Glomerular visceral epithelial cell (primary cell): ENCODE measurements around the gene TAF1.
A peak's percentile ranks its signal among the peaks of the same experiment; 100 is the strongest.
"Not testable (repeated sequence)": the region's sequence is repeated elsewhere in the genome, so short reads cannot be mapped to it uniquely, and the experiment has no call there.

Experiments used
- DNase-seq: peaks from one replicate; pipeline ENCODE4 v3.0.0-alpha.2; 2016; ENCODE audit errors: extremely low spot score

Gene TAF1

GRCh38 chrX:71365875-71366673, at the start of gene TAF1:
TAF1 (plus strand) TSS chrX:71366357; CDS start chrX:71366375, 18 bp downstream.
- peak; percentile 96 for DNase-seq

GRCh38 chrX:71316959-71317358, 49.2 kb upstream of the TAF1 start:
- not testable (repeated sequence) for DNase-seq

DNA sequence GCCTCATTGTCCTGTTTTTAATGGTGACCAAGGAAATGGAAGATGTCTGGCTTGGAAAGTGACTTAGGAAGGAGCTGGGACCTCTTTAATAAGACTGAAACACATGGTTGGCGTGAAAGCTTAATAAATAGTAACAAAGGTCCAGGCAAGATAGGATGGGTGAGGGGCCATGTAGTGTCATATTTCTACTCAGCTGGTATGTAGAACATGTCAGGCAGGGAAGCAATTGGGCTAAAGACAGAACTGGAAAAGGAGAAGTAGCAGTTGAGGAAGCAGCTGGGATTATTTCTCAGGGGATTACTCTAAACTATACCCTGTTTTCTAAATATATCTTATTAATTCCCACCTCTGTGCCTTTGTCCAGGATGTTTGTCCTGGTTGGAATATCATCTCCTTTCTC, 46.0 kb upstream of the TAF1 start:
- DNase-seq = no peak

DNA sequence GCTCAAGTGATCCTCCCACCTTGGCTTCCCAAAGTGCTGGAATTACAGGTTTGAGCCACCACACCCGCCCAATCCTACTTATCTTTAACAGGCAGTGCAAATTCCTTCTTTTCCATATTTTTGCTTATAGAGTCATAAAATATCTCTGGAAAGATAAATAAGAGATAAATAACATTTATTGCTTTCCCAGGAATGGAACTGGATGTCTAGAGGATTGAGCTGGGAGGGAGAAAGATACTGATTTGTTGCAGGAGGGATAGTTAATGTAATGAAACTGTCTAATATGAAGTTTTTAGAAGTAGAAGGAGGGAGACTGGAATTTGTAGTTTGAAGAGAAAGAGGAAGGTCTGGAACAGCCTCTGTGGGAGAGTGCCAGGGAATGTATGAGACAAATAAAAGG, 44.4 kb upstream of the TAF1 start:
- no peak for DNase-seq

- not testable (repeated sequence) for DNase-seq
Measured at GRCh38 chrX:71324452-71324851, 41.7 kb upstream of the TAF1 start.

GRCh38 chrX:71326394-71326793, 39.8 kb upstream of the TAF1 start:
- no peak for DNase-seq

- DNase-seq = not testable (repeated sequence)
Measured at GRCh38 chrX:71349151-71349665, 16.9 kb upstream of the TAF1 start.

GRCh38 chrX:71349867-71350266, 16.3 kb upstream of the TAF1 start:
- not testable (repeated sequence) for DNase-seq

DNA sequence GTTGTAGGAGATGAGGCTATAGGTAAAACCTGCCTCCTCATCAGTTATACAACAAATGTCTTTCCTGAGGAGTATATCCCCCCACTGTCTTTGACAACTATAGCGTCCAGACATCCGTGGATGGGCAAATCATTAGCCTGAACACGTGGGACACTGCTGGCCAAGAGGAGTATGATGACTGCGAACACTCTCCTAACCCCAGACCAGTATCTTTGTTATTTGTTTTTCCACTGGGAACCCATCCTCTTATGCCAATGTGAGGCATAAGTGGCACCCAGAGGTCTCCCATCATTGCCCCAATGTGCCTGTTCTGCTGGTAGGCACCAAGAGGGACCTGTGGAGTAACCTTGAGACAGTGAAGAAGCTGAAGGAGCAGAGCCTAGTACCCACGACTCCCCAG, 13.7 kb upstream of the TAF1 start:
- DNase-seq = not testable (repeated sequence)

- DNase-seq = no peak
Measured at GRCh38 chrX:71364221-71364620, 1.9 kb upstream of the TAF1 start.

GRCh38 chrX:71365356-71365874, 742 bp upstream of the TAF1 start:
- no peak for DNase-seq

DNA sequence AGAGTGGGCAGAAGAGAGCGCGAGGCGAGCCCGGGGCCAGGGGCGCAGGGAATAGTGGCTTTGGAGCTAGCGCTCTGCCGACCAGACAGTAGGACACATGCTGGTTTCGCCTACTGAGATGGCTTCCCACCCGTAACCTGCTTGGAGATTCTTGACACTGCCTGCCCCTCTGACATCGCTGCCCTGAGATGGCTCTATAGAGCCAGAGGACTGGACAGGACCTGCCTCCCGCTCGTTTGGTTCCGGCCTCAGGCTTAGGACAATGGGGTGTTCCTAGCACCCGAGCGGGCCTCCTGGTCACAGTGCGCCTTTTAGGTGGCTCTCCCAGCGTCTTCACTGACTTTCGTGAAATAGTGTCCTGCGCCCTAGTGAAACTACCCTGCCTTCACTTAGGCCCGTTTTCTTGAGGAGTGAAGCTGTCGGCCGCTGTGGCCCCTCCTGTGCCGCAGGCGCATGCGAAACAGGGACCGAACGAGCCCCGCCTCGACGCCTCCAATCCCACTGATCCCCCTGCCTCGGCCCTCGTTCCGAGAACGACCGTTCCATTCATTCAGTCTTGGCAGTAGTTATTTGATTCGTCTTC, 608 bp downstream of the TAF1 start:
- peak; percentile 8 for DNase-seq

DNA sequence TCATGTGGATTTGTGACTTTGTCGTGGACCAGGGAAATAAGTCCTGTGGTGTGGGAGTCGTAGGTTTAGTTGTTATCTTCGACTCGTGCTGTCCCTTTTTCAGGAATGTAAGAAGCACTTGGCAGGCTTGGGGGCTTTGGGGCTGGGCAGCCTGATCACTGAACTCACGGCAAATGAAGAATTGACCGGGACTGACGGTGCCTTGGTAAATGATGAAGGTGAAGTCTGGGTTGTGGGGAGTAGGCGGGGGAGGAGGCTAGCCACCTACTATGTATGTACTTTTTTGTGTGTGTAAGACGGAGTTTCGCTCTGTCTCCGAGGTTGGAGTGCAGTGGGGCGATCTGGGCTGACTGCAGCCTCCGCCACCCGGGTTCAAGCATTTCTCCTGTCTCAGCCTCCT, 1.2 kb downstream of the TAF1 start:
- DNase-seq = no peak

GRCh38 chrX:71372388-71372787, 6.2 kb downstream of the TAF1 start:
- DNase-seq = no peak

DNA sequence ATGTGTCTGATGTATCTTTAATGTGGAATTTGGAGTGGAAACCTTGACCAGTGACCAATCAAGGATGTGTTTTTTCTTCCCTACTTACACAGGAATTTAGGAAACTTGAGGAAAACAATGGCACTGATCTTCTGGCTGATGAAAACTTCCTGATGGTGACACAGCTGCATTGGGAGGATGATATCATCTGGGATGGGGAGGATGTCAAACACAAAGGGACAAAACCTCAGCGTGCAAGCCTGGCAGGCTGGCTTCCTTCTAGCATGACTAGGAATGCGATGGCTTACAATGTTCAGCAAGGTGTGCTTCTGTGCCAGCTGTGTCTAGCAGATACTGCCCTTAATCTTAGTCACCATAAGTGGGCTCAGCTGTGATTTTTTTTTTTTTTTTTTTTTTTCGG, 12.6 kb downstream of the TAF1 start:
- no peak for DNase-seq

DNA sequence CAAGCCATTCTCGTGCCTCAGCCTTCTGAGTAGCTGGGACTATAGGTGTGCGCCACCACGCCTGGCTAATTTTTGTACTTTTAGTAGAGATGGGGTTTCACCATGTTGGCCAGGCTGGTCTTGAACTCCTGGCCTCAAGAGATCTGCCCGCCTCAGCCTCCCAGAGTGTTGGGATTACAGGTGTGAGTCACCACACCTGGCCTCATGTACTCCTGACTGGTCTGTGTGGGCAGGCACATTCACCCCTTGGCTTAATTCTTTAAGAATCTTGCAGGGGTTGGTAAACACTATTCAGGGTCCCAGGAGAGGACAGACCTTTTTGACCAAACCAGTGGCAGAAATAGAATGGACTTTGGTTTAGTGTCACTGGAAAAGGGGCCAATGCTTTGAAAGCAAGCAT, 25.6 kb downstream of the TAF1 start:
- DNase-seq = not testable (repeated sequence)

DNA sequence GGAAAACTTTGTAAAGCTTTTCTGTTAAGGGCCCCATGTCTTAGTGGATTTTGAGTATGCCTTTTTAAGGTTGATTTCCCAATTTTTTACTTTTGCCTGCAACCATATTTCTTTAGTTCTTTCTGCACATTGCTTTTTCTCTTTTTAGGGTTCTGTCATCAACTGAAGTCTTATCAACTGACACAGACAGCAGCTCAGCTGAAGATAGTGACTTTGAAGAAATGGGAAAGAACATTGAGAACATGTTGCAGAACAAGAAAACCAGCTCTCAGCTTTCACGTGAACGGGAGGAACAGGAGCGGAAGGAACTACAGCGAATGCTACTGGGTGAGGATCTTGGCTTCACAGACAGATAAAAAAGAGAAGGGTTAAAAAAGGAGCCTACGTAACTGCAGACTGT, 27.8 kb downstream of the TAF1 start:
- DNase-seq = no peak

- DNase-seq = no peak
Measured at GRCh38 chrX:71396576-71396975, 30.4 kb downstream of the TAF1 start.

- no peak for DNase-seq
Measured at GRCh38 chrX:71400710-71401109, 34.6 kb downstream of the TAF1 start.

GRCh38 chrX:71416260-71416659, 50.1 kb downstream of the TAF1 start:
- not testable (repeated sequence) for DNase-seq

- DNase-seq = no peak
Measured at GRCh38 chrX:71420686-71421085, 54.5 kb downstream of the TAF1 start.

- DNase-seq = no peak
Measured at GRCh38 chrX:71432733-71433132, 66.6 kb downstream of the TAF1 start.

GRCh38 chrX:71438750-71439149, 72.6 kb downstream of the TAF1 start:
- DNase-seq = no peak
